ENCODE results near the gene DCC.

GRCh38 chr18:52898485-52899058 lies 558.6 kb downstream of the DCC start:
- TF ChIP-seq POLR2A (IDR thresholded peaks at IDR 0.05) (no peak), CTCF (IDR thresholded peaks at IDR 0.05 in 8 of 11, conservative IDR thresholded peaks at IDR 0.05 in 3 of 11) (no peak), POLR2AphosphoS5 (IDR thresholded peaks at IDR 0.05) (no peak)

Data from spleen (tissue), 7 donors.